HG03469 (cell line): ENCODE measurements around the gene CRCP.
"Not testable (repeated sequence)": the region's sequence is repeated elsewhere in the genome, so short reads cannot be mapped to it uniquely, and the experiment has no call there.

Source experiments
- ATAC-seq: cut with Tn5 transposase; IDR thresholded peaks from one replicate; pipeline ENCODE4 v1.9.1; 2021; ENCODE audit warnings: mild to moderate bottlenecking, moderate library complexity, moderate number of reproducible peaks; ENCODE audit not compliant: unreplicated experiment

The CRCP gene

GRCh38 chr7:66114743-66115649, at the start of gene CRCP:
Gene CRCP, plus strand, starts transcription at chr7:66114847. Its CDS starts 116 bp downstream, at chr7:66114963.
- ATAC-seq: peak; percentile 62

- ATAC-seq: no peak
These were observed 44.9 kb upstream of the CRCP start for GRCh38 chr7:66069732-66070131.

DNA sequence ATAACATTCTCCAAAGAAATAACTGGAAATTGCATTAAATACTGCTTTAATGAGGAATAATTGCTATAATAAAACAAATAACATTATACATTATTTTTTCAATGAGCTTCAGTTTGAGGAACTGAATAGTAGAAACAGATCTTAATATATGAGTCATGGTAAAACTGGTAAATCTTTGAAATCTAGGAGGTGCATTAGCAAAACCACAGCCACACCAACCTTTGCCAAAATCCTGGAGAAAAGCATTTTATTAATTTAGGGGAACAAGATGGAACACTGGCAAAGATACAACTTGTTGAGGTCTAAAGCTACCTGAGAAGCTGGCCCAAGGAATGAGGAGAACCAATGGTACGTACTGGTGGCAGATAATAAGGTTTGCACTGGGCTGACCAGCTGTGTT, 44.4 kb upstream of the CRCP start:
- ATAC-seq: no peak

- not testable (repeated sequence) for ATAC-seq
These were observed 42.4 kb upstream of the CRCP start for GRCh38 chr7:66072208-66072607.

DNA sequence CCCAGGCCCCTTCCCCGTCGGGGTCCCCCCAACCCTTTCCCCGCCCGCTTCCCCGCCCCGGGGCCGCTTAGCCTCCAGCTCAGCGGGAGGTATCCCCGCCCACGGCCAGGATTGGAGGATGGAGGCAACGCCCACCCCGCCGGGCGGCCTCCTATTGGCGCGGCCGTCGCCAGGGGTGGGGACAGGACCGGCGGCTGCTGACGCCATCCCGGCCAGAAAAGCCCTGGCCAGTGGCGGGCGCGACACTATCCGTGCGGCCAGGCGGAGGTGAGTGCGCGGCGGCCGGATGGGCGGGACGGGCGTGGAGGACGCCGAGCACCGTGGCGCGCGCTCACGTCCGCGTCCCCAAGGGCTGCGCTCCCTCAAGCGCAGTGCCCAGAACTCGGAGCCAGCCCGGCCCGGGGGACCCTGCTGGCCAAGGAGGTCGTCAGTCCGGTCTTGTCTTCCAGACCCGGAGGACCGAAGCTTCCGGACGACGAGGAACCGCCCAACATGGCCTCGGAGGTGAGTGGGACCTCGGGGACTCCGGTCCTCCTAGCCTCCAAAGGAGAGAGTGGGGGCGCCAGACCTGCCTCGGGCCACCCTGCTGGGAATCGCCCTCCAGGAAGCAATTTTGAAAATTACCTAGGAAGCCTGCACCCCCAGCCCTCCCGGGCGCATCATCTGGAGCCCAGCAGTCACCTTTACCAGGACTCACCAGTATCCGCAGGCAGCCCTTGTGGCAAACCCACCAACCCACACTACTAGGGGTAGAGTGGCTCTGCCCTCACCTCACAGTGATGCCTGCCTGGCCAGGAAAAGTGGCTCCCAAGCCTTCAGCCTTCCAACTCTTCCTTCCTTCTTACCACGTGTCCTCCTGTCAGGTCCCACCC, 38.8 kb upstream of the CRCP start, which contains the start of gene ASL:
ASL (plus strand) TSS at position 230 of the 872 bp plus-strand sequence; CDS start at position 493, 263 bp downstream.
- peak; percentile 97 for ATAC-seq

GRCh38 chr7:66076462-66077329, 38.0 kb upstream of the CRCP start:
- no peak for ATAC-seq

DNA sequence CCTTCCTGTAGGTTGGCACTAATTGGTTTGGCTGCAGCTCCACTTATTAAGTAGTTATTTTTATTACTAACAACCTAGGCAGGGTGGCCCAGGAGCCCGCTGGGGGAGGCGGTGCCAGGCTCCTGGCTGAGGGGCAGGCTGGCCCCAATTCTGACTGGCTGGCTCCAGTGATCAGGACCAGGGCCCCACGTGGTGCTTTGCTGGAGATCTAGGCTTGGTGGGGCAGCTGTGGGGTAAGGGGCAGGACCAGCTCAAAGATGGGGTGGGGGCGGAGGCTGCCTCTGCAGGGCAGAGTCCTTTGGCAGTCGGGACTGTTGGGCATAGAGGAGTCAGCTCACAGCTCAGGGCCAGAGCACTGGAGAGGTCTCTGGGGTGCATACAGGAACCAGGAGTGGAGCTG, 36.6 kb upstream of the CRCP start:
- ATAC-seq: no peak

- ATAC-seq: no peak
These were observed 32.6 kb upstream of the CRCP start for GRCh38 chr7:66082083-66082482.

DNA sequence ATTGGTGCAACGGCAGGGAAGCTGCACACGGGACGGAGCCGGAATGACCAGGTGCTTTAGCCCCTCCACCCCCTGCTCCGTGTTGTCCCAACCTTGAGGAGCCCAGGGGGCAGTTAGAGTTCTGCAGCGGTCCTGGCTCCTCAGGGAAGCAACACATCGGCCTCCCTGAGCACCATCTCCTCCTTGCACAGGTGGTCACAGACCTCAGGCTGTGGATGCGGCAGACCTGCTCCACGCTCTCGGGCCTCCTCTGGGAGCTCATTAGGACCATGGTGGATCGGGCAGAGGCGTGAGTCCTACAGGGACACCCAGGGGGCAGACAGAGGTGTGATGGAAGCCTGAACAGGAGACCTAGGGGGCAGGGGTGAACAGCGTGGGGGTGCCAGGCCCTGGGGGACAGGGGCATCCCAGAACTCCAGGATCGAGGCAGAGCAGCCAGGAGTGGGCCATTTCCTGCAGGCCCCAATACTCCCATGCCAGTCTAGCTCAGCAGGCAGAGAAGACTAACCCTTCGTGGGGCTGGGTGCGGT, 31.7 kb upstream of the CRCP start:
- ATAC-seq: no peak

- ATAC-seq: no peak
These were observed 31.0 kb upstream of the CRCP start for GRCh38 chr7:66083677-66084076.

- ATAC-seq: no peak
These were observed 25.5 kb upstream of the CRCP start for GRCh38 chr7:66088861-66089838.

DNA sequence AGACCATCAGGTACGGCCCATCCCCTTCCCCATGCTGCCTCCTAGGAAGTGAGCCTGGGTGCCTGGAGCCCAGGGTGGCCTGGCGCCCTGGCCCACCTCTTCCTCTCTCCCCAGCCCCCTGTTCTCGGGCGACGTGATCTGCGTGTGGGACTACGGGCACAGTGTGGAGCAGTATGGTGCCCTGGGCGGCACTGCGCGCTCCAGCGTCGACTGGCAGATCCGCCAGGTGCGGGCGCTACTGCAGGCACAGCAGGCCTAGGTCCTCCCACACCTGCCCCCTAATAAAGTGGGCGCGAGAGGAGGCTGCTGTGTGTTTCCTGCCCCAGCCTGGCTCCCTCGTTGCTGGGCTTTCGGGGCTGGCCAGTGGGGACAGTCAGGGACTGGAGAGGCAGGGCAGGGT, 22.0 kb upstream of the CRCP start:
- ATAC-seq: no peak

DNA sequence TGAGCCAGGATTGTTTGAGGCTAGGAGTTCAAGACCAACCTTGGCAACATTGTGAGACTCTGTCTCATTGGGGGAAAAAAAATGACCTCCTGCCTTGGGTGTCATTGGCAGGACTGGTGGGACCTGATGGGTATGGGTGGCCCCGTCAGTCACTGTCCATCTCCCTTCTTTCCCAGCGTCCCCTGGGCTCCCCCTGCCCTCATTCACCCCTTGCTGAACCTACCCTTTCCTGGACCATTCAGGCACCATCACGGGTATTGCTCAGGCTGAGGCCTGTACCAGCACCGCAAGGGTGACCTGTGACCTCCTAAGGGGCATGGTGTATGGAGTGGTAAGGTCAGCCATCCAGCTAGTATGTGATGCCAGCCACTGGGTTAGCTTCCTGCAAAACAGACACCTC, 19.6 kb upstream of the CRCP start:
- ATAC-seq: no peak

DNA sequence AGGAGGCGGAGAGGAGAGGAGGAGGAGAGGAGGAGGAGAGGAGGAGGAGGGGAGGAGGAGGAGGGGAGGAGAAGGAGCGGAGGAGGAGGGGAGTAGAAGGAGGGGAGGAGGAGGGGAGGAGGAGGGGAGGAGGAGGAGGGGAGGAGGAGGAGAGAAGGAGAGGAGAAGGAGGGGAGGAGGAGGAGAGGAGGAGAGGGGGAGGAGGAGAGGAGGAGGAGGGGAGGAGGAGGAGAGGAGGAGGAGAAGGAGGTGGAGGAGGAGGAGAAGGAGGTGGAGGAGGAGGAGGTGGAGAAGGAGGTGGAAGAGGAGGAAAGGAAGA, 15.5 kb upstream of the CRCP start:
- ATAC-seq: no peak

GRCh38 chr7:66099551-66100407, 14.9 kb upstream of the CRCP start:
- ATAC-seq: peak; percentile 70

DNA sequence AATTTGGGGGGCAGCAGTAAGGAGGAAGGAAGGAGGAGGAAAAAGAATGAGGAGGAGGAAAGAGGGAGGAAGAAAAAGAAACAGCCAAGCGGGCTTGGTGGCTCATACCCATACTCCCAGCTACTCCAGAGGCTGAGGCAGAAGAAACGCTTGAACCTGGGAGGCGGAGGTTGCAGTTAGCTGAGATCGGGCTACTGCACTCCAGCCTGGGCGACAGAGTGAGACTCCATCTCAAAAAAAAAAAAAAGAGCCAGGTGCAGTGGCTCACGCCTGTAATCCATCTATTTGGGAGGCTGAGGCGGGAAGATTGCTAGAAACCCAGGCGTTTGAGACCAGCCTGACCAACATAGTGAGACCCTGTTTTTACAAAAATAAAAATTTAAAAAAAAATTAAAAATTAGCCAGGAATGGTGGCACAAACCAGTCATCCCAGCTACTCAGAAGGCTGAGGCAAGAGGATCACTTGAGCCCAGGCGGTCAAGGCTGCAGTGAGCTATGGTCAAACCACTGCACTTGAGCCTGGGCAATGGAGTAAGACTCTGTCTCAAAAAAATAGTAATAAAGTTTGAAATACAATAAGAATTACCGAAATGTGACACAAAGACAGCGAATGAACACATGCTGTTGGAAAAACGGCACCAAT, 14.1 kb upstream of the CRCP start:
- no peak for ATAC-seq

DNA sequence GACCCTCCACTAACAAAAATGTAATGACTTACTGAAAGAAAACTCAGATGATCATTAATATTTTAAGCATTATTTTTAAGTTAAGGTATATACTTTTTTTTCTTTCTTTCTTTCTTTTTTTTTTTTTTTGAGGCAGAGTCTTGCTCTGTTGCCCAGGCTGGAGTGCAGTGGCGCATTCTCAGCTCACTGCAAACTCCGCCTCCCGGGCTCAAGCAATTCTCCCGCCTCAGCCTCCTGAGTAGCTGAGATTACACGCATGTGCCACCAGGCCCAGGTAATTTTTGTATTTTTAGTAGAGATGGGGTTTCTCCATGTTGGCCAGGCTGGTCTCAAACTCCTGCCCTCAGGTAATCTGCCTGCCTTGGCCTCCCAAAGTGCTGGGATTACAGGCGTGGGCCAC, 12.5 kb upstream of the CRCP start:
- not testable (repeated sequence) for ATAC-seq

DNA sequence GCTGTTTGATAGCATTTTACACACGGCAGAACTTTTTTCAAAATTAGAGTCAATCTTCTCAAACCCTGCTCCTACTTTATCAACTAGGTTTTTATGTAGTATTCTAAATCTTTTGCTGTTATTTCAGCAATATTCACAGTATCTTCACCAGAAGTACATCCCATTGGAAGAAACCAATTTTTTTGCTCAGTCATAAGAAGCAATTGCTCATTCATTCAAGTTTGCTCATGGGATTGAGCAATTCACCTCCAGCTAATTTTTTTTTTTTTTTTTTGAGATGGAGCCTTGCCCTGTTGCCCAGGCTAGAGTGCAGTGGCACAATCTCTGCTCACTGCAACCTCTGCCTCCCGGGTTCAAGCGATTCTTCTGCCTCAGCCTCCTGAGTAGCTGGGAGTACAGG, 10.7 kb upstream of the CRCP start:
- ATAC-seq: not testable (repeated sequence)
